HepG2 (cell line): Measurements from ENCODE around the gene IGFN1. TPM values are rescaled to one million over a fixed set of nuclear protein-coding genes. Genes with fewer than 3 reads are reported as not detected.

Source experiments
- ATAC-seq: fragments of 200-7000 bp; cut with Tn5 transposase; 3 replicates; pipeline ENCODE4 v1.9.1; 2020; ENCODE audit warnings: mild to moderate bottlenecking, moderate library complexity
- BruUV-seq: library from RNA; stranded (reverse); fragments of 400-500 nt; replicated peaks from 2 replicates; lab custom pipeline; 2021; lab: Mats Ljungman, UMichigan
- CTCF ChIA-PET: fragments of 300-600 bp; formaldehyde crosslinking; extraction: SDS; loops from one replicate; lab custom pipeline; 2021; ENCODE audit warnings: low total read pairs, inconsistent platforms, low intra/inter-chr PET ratio; lab: Yijun Ruan, JAX
- POLR2A ChIA-PET: fragments of 350-600 bp; sonication (Branson Sonifier 250); formaldehyde crosslinking; loops from one replicate; lab custom pipeline; 2020; ENCODE audit warnings: antibody characterized with exemption, inconsistent platforms; lab: Yijun Ruan, JAX
- DNase-seq: peaks from one replicate; pipeline ENCODE4 v3.0.0-alpha.2; 2015; ENCODE audit warnings: low spot score
- FAIRE-seq: peaks from 3 replicates; lab custom pipeline; 2011; peaks lifted over from hg19 to GRCh38; lab: Jason Lieb, UNC
- H2AFZ ChIP-seq: one replicate; pipeline ENCODE4 v1.6.1; 2011; ENCODE audit warnings: low read length, inconsistent platforms
- H3K27ac ChIP-seq: fragments of 300-600 bp; 3 replicates; pipeline ENCODE4 v1.8.0; 2011; ENCODE audit warnings: mixed run types, mild to moderate bottlenecking, mixed read lengths, low read length, inconsistent platforms; ENCODE audit not compliant: insufficient read depth; ENCODE audit errors: extremely low read length
- H3K27me3 ChIP-seq, 2 experiments: fragments of 200-600 bp in 1 of 2; 2 replicates in 1 of 2; 3 replicates in 1 of 2; pipeline versions ENCODE4 v1.6.0 to v1.8.0; 2011; ENCODE audit warnings: low read length in 2 of 2, mild to moderate bottlenecking in 2 of 2, moderate library complexity in 2 of 2, inconsistent platforms in 1 of 2; ENCODE audit not compliant: insufficient read depth in 2 of 2, control insufficient read depth in 1 of 2
- H3K36me3 ChIP-seq, 2 experiments: fragments of 200-600 bp in 1 of 2; replicated peaks in 1 of 2; 2 replicates in 1 of 2; 3 replicates in 1 of 2; pipeline versions ENCODE4 v1.5.1 to v1.8.0; 2011; ENCODE audit warnings: low read length in 2 of 2, inconsistent platforms in 1 of 2; ENCODE audit not compliant: insufficient read depth in 2 of 2, control insufficient read depth in 1 of 2
- H3K4me1 ChIP-seq: 2 replicates; pipeline ENCODE4 v1.5.1; 2012; ENCODE audit warnings: low read length, inconsistent platforms; ENCODE audit not compliant: insufficient read depth
- H3K4me2 ChIP-seq: 2 replicates; pipeline ENCODE4 v1.6.0; 2011; ENCODE audit warnings: low read depth, low read length, inconsistent platforms
- H3K4me3 ChIP-seq, 3 experiments: fragments of 200-600 bp in 1 of 3; sonication (generic), shearing (Covaris generic) in 1 of 3; replicated peaks in 1 of 3; 2 replicates each; pipeline ENCODE4 v1.5.1; 2011 to 2016; ENCODE audit warnings: low read length in 3 of 3, inconsistent platforms in 2 of 3, low read depth in 2 of 3, mild to moderate bottlenecking in 2 of 3, control low read depth in 1 of 3, mixed read lengths in 1 of 3; ENCODE audit not compliant: insufficient read depth in 1 of 3
- H3K79me2 ChIP-seq: one replicate; pipeline ENCODE4 v1.6.1; 2011; ENCODE audit warnings: low read length, inconsistent platforms; ENCODE audit not compliant: insufficient read depth
- H3K9ac ChIP-seq: 2 replicates; pipeline ENCODE4 v1.6.0; 2011; ENCODE audit warnings: mild to moderate bottlenecking, low read depth, low read length, inconsistent platforms; ENCODE audit not compliant: insufficient read depth
- H3K9me3 ChIP-seq: 2 replicates; pipeline ENCODE4 v1.5.1; 2012; ENCODE audit warnings: mild to moderate bottlenecking, low read length
- H4K20me1 ChIP-seq: 2 replicates; pipeline ENCODE4 v1.6.0; 2011; ENCODE audit warnings: inconsistent platforms, mild to moderate bottlenecking, low read length, moderate library complexity; ENCODE audit not compliant: insufficient read depth
- ATF5 ChIP-seq: sonication (generic); formaldehyde crosslinking; IDR thresholded peaks from 2 replicates; pipeline ENCODE4 v1.4.0; 2020; ENCODE audit warnings: mild to moderate bottlenecking, low read depth, missing genetic modification reagents
- EP300 ChIP-seq, 3 experiments: sonication (generic) in 1 of 3; formaldehyde crosslinking in 1 of 3; IDR thresholded peaks; 2 replicates each; pipeline versions ENCODE4 v1.5.1 to v1.6.1; 2011 to 2020; ENCODE audit warnings: low read depth in 2 of 3, low read length in 2 of 3, borderline replicate concordance in 1 of 3, improper control_type of control experiment in 1 of 3, mild to moderate bottlenecking in 1 of 3, missing genetic modification reagents in 1 of 3, moderate library complexity in 1 of 3
- HDAC2 ChIP-seq: sonication (generic); formaldehyde crosslinking; IDR thresholded peaks from 2 replicates; pipeline ENCODE4 v1.4.0; 2020; ENCODE audit warnings: missing genetic modification reagents
- MAFF ChIP-seq: IDR thresholded peaks from 2 replicates; pipeline ENCODE4 v1.6.1; 2011; ENCODE audit warnings: low read depth, low read length, improper control_type of control experiment
- MAFK ChIP-seq, 2 experiments: IDR thresholded peaks in 1 of 2; conservative IDR thresholded peaks in 1 of 2; 2 replicates each; pipeline ENCODE4 v1.6.1; 2011; ENCODE audit warnings: improper control_type of control experiment in 2 of 2, low read length in 2 of 2
- TERF1 ChIP-seq: sonication (generic); formaldehyde crosslinking; IDR thresholded peaks from 2 replicates; pipeline ENCODE4 v1.8.0; 2022; ENCODE audit warnings: mild to moderate bottlenecking, missing genetic modification reagents, moderate library complexity
- ZNF598 ChIP-seq: sonication (generic); formaldehyde crosslinking; IDR thresholded peaks from 2 replicates; pipeline ENCODE4 v1.5.1; 2020; ENCODE audit warnings: mild to moderate bottlenecking, missing genetic modification reagents, borderline replicate concordance
- ZSCAN9 ChIP-seq: IDR thresholded peaks from 2 replicates; pipeline ENCODE4 v1.6.1; 2016; ENCODE audit warnings: borderline replicate concordance
- WGBS: methylation state at CpG from one replicate; pipeline ENCODE4 v1.1.6; 2017; ENCODE audit warnings: low lambda C conversion rate; 5-methylcytosine and 5-hydroxymethylcytosine counted together
- in situ Hi-C: cut with HindIII; loops from 2 replicates; pipeline ENCODE4 v1.10.0; 2017; ENCODE audit warnings: low pct_unique_long_range_greater_than_20kb; ENCODE audit not compliant: extremely low pct_ligation_motif_present
- intact Hi-C: fragments of 100-400 bp; cut with micrococcal nuclease; formaldehyde crosslinking; loops from one replicate; pipeline ENCODE4 v1.10.0; 2022; ENCODE audit not compliant: unreplicated experiment
- polyA plus RNA-seq, 8 experiments: library from polyadenylated mRNA; depleted of rRNA in 3 of 8; stranded (reverse) in 7 of 8; unstranded in 1 of 8; fragments of >200 nt; fragmentation: Illumina TruSeq in 4 of 8; extraction: Trizol in 4 of 8; gene quantifications; 2 replicates each; pipeline versions ENCODE4 v1.2.1 to v1.2.3, GENCODE V29; 2011 to 2016; ENCODE audit warnings: low read depth in 4 of 8, missing spikeins in 1 of 8, mixed read lengths in 1 of 8; ENCODE audit not compliant: insufficient read depth in 1 of 8
- total RNA-seq, 5 experiments: library from RNA; depleted of rRNA; stranded (reverse); fragments of >200 nt; fragmentation: Illumina TruSeq; extraction: Trizol; gene quantifications; 2 replicates each; pipeline ENCODE4 v1.2.3, GENCODE V29; 2016; ENCODE audit warnings: low read depth in 1 of 5

Gene IGFN1
- total and polyA plus RNA-seq, 2 of the 13 experiments (the other 11 are each of a cell fraction or from before 2014, with no cell fraction given), result 0.04 to 0.05 TPM

GRCh38 chr1:201269281-201269680 is 78.7 kb downstream of the IGFN1 start (continued):
- TF ChIP-seq EP300 (IDR thresholded peaks at IDR 0.05; ENCODE audit: low read depth in 2 of 2, low read length in 2 of 2) (no peak), EP300 (CRISPR knock-in tag; IDR thresholded peaks at IDR 0.05; ENCODE audit: borderline replicate concordance) (no peak), ATF5 (CRISPR knock-in tag) (no peak)
- TF ChIP-seq, all 625 proteins: peak for 0

GRCh38 chr1:201269900-201270410 is 79.3 kb downstream of the IGFN1 start:
- DNase-seq, result no peak
- ChIA-PET POLR2A (no interaction called here), CTCF (no interaction called here)
- Histone ChIP-seq H3K4me2 (no peak overlapping the region), H3K27me3 (peaks cover 4 to 41% of the 10 kb centered on the region in 2 experiments; a peak in 4 of 5 replicates), H3K36me3 (no peaks in the 10 kb centered on the region), H2AFZ (no peak overlapping the region), H3K27ac (no peak overlapping the region), H3K9me3 (no peaks in the 10 kb centered on the region), H3K79me2 (no peaks in the 10 kb centered on the region), H3K9ac (no peak overlapping the region), H3K4me1 (no peaks in the 10 kb centered on the region), H4K20me1 (no peaks in the 10 kb centered on the region), H3K4me3 (no peak overlapping the region)
- TF ChIP-seq HDAC2 (no peak), MAFK (conservative IDR thresholded peaks at IDR 0.05 in 1 of 2, IDR thresholded peaks at IDR 0.05 in 1 of 2; ENCODE audit: low read length in 2 of 2) (peak; percentile 93 to 94), MAFF (peak; percentile 91), TERF1 (CRISPR knock-in tag) (no peak), ZSCAN9 (CRISPR knock-in tag) (no peak), ZNF598 (CRISPR knock-in tag) (no peak)
- ATAC-seq, result no peak
- in situ Hi-C loops, result no loop called here
- 5% methylated on average over 6 of the region's 6 CpGs for WGBS
- FAIRE-seq, result no peak
- no TSS peak for BruUV-seq
- intact Hi-C loops, result no loop called here
